Ovary (tissue), 9 donors: Measurements from ENCODE around the gene NUBPL. TPM values are rescaled to one million over a fixed set of nuclear protein-coding genes. Genes with fewer than 3 reads are reported as not detected.

Experiments used
- DNase-seq, 5 donors: peaks; one replicate each; pipeline ENCODE4 v3.0.0-alpha.2; 2019 to 2020
- H3K27ac ChIP-seq, 2 donors: fragments of 200-600 bp; one replicate each; pipeline versions ENCODE4 v1.5.1 to v1.8.0; 2019 to 2022
- H3K27me3 ChIP-seq: fragments of 200-600 bp; one replicate; pipeline ENCODE4 v1.8.0; 2022
- H3K36me3 ChIP-seq: fragments of 200-600 bp; sonication (generic); one replicate; pipeline ENCODE4 v1.5.1; 2019
- H3K4me1 ChIP-seq: one replicate; pipeline ENCODE4 v1.8.1; 2013; ENCODE audit warnings: mild to moderate bottlenecking, moderate library complexity; ENCODE audit not compliant: insufficient read depth
- H3K4me3 ChIP-seq: fragments of 200-600 bp; sonication (generic); one replicate; pipeline ENCODE4 v1.5.1; 2017
- H3K9me3 ChIP-seq, 2 donors: fragments of 200-600 bp in 1 of 2; sonication (generic) in 1 of 2; one replicate each; pipeline versions ENCODE4 v1.5.1 to v1.8.1; 2013 to 2019; ENCODE audit warnings: mild to moderate bottlenecking in 1 of 2, moderate library complexity in 1 of 2
- EP300 ChIP-seq: sonication (generic); formaldehyde crosslinking; IDR thresholded peaks from one replicate; pipeline ENCODE4 v1.6.1; 2017; ENCODE audit warnings: antibody characterized with exemption
- POLR2A ChIP-seq: fragments of 450-650 bp; IDR thresholded peaks from one replicate; pipeline ENCODE4 v1.6.1; 2017; ENCODE audit warnings: antibody characterized with exemption, mild to moderate bottlenecking, moderate library complexity
- WGBS, 3 donors: extraction: QIAGEN DNeasy Blood & Tissue Kit in 1 of 3; methylation state at CpG; one replicate each; pipeline versions ENCODE4 v1.1.5 to v1.1.7; 2013 to 2017; 5-methylcytosine and 5-hydroxymethylcytosine counted together
- intact Hi-C, 4 donors: fragments of 100-400 bp; cut with DNase I; formaldehyde crosslinking; loops; one replicate each; pipeline versions ENCODE4 v1.11.0 to v1.15.1; 2022 to 2023
- polyA plus RNA-seq, 2 donors: library from polyadenylated mRNA; stranded (reverse); fragments of 200-250 nt in 1 of 2; fragments of 350-450 nt in 1 of 2; fragmentation: Illumina TruSeq in 1 of 2; extraction: RNeasy Lipid Tissue Mini Kit (QIAGEN cat#74804) in 1 of 2; gene quantifications; one replicate each; pipeline ENCODE4 v1.2.3, GENCODE V29; 2013 to 2014
- total RNA-seq, 7 donors: library from RNA; depleted of rRNA in 2 of 7; stranded (reverse); fragments of >200 nt in 2 of 7; fragmentation: NEBNext Ultra II Directional in 3 of 7; extraction: Animal tissue kit (Norgen Biotek cat#: 25700) in 3 of 7; gene quantifications; one replicate each; pipeline versions ENCODE4 v1.1.0 to v1.2.4, GENCODE V29; 2016 to 2023
- TF ChIP-seq, protein P1 (sequence below), 3 donors: fragments of 450-650 bp in 2 of 3; fragments of 200-600 bp in 1 of 3; IDR thresholded peaks; one replicate each; pipeline versions ENCODE4 v1.5.1 to v1.8.0; 2016 to 2022; ENCODE audit warnings: antibody characterized with exemption in 3 of 3, mild to moderate bottlenecking in 1 of 3
- donor health status: DM: no; HTN: no; CAD: no; lungs with moderate emphysema.
- donor health status: DM: no; HTN: no; CAD: no.
- donor health status: Bipolar disorder and iron deficiency.
- donor health status: DM: yes; HTN: yes; CAD: no.
- donor health status: DM: no; HTN: no; CAD: no.
- donor health status: DM: yes; HTN: yes; CAD: no.

Gene NUBPL
- total and polyA plus RNA-seq, 9 donors = 5.8 to 17.6 (median 14.0) TPM

DNA sequence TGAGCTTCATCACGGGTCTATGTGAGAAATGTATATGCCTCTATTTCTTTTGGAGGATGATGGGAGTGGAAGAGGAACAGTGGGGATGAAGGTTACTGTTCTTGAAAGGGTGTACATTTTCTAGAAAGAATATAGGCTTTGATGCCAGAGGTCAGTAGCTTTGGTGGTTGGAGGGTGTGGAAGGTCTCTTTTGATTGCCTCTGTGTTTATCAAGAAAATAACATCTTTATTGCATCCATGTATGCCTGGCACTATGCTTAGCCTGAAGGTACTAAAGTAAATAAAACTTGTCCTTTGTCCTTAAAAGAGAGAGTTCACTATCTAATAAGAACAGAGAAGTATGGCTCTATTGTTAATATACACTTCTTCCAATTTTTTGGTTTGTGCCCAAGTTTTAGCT, 201.8 kb downstream of the NUBPL start:
- WGBS, 3 donors = 94 to 100% (median 94%) methylated on average over 1 of the region's 1 CpG
- Histone ChIP-seq H3K36me3 (no peaks in the 10 kb centered on the region), H3K9me3 (no peaks in the 10 kb centered on the region), H3K27ac (no peak overlapping the region), H3K4me1 (no peaks in the 10 kb centered on the region), H3K27me3 (no peaks in the 10 kb centered on the region), H3K4me3 (no peak overlapping the region)
- TF ChIP-seq, protein P1, sequence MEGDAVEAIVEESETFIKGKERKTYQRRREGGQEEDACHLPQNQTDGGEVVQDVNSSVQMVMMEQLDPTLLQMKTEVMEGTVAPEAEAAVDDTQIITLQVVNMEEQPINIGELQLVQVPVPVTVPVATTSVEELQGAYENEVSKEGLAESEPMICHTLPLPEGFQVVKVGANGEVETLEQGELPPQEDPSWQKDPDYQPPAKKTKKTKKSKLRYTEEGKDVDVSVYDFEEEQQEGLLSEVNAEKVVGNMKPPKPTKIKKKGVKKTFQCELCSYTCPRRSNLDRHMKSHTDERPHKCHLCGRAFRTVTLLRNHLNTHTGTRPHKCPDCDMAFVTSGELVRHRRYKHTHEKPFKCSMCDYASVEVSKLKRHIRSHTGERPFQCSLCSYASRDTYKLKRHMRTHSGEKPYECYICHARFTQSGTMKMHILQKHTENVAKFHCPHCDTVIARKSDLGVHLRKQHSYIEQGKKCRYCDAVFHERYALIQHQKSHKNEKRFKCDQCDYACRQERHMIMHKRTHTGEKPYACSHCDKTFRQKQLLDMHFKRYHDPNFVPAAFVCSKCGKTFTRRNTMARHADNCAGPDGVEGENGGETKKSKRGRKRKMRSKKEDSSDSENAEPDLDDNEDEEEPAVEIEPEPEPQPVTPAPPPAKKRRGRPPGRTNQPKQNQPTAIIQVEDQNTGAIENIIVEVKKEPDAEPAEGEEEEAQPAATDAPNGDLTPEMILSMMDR (IDR thresholded peaks at IDR 0.05) = no peak
- intact Hi-C loops = no loop called here
- no peak for DNase-seq

DNA sequence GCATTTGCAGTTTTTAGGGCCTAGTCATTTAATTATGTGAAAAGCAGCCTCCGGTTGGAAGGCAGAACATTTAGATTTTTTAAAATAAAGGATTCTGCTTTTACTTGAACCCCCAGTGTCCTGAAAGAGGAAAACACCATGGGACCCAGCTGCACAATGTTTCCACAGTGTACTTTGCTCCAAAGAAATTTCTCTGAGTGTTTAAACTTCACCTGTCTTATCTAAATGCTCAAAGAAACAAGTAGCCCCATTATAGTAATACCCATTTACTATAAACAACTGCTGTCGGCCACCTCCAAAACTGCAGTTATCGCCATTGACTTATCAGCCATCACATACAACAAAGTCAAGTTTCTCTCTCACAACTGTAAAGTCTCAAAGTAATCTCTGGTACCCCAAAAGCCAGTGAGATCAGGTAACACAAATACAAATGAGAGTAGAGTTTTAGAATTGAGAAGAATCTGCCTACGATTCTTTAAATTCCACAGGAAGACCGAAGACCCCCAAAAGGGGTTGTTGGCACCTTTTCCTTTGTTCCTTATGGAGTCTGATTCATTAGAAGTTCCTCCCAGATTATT, 205.2 kb downstream of the NUBPL start:
- intact Hi-C loops = no loop called here
- no peak overlapping the region for H3K4me3 ChIP-seq

DNA sequence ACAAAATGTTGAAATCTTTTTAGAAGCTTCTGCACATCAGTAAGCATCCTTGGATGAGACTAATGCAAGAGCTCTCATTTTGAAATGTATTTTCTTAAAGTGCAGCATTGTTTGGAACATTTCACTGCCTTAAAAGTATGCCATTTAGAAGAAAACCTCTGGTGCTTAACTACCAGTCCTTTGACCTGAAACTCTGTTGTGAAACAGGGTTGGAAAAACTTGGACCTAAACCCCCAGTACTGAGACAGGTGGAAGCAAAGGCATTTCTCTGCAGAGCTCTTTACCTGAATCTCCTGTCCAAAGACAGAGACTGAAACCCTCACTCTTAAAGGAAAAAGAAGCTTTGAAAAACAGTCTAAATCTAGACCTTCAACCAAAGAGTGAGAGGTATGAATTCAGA, 207.2 kb downstream of the NUBPL start:
- Histone ChIP-seq H3K9me3 (no peaks in the 10 kb centered on the region), H3K4me1 (no peaks in the 10 kb centered on the region), H3K36me3 (no peaks in the 10 kb centered on the region), H3K27me3 (no peaks in the 10 kb centered on the region), H3K27ac (no peak overlapping the region), H3K4me3 (no peak overlapping the region)
- TF ChIP-seq POLR2A (no peak), EP300 (no peak)
- TF ChIP-seq, protein P1 (IDR thresholded peaks at IDR 0.05) = no peak
- DNase-seq = no peak
- intact Hi-C loops = no loop called here

More for the DNA sequence above, 205.2 kb downstream of the NUBPL start:
- no peaks in the 10 kb centered on the region for H3K4me1 ChIP-seq
- no peak overlapping the region for H3K27ac ChIP-seq
- DNase-seq = no peak
- H3K36me3 ChIP-seq = no peaks in the 10 kb centered on the region
- 94 to 95% (median 95%) methylated on average over 5 of the region's 5 CpGs for WGBS, 3 donors
- TF ChIP-seq, protein P1 (IDR thresholded peaks at IDR 0.05) = no peak
- TF ChIP-seq POLR2A (no peak), EP300 (no peak)
- H3K9me3 ChIP-seq = no peaks in the 10 kb centered on the region
- no peaks in the 10 kb centered on the region for H3K27me3 ChIP-seq

DNA sequence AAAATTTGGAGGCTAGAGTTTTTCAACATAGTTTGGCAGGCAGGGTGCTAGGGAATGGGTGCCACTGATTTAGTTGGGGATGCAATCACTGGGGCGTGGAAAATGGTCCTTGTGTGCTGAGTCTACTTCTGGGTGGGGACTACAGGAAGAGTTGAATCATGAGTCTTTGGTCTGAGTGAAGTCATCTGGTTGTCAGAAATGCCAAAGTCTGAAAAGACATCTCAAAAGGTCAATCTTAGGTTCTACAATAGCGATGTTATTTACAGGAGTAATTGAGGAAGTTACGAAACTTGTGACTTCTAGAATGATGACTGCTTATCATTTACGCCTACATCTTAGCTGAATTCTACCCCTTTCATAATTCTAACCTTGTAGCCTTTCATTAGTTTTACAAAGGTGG, 209.1 kb downstream of the NUBPL start:
- intact Hi-C loops = no loop called here
- no peak for TF ChIP-seq POLR2A
- TF ChIP-seq EP300 = no peak
- TF ChIP-seq, protein P1 (IDR thresholded peaks at IDR 0.05) = no peak
- H3K4me3 ChIP-seq = no peak overlapping the region
- no peak overlapping the region for H3K27ac ChIP-seq
- H3K27me3 ChIP-seq = no peaks in the 10 kb centered on the region
- H3K36me3 ChIP-seq = no peaks in the 10 kb centered on the region
- DNase-seq = no peak
- H3K9me3 ChIP-seq = no peaks in the 10 kb centered on the region
- H3K4me1 ChIP-seq = no peaks in the 10 kb centered on the region
- whole genome bisulfite sequencing, 3 donors = 90 to 97% (median 91%) methylated on average over 4 of the region's 4 CpGs

DNA sequence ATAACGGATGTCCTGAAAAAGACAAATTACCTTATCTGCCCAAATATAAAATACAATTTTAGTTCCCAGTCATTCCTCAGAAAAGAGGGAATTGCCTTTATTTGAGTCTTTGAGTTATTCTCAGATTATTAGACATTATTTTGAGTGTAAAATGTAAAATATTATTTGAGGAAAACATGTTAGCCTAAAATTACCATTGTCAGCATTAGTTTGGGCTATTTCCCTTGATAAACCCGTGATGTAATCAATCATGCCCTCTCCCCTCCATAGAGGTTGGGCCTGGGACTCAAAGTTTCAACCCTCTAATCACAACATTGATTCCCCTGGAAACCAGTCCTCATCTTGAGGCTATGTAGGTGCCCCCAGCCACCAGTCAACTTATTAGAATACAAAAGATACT, 213.4 kb downstream of the NUBPL start:
- no peaks in the 10 kb centered on the region for H3K9me3 ChIP-seq
- H3K4me3 ChIP-seq = no peak overlapping the region
- WGBS, 3 donors = 92 to 99% (median 93%) methylated on average over 2 of the region's 2 CpGs
- H3K27me3 ChIP-seq = no peaks in the 10 kb centered on the region
- no peak overlapping the region for H3K27ac ChIP-seq
- intact Hi-C loops = no loop called here
- TF ChIP-seq POLR2A (no peak), EP300 (no peak)
- TF ChIP-seq, protein P1 (IDR thresholded peaks at IDR 0.05) = no peak
- no peaks in the 10 kb centered on the region for H3K4me1 ChIP-seq
- H3K36me3 ChIP-seq = no peaks in the 10 kb centered on the region
- no peak for DNase-seq
